SK-N-SH (cell line): ENCODE measurements around the gene HTT. TPM values are rescaled to one million over a fixed set of nuclear protein-coding genes. Genes with fewer than 3 reads are reported as not detected.

Source experiments
- CTCF ChIA-PET: fragments of 300-600, 350-600 bp; formaldehyde crosslinking; extraction: SDS; loops from one replicate; lab custom pipeline; 2021; lab: Yijun Ruan, JAX
- POLR2A ChIA-PET: fragments of 350-600 bp; sonication (Branson Sonifier 250); formaldehyde crosslinking; extraction: SDS; loops from one replicate; lab custom pipeline; 2020; ENCODE audit warnings: antibody characterized with exemption, inconsistent platforms; lab: Yijun Ruan, JAX
- DNase-seq: peaks from one replicate; pipeline ENCODE4 v3.0.0; 2012
- H2AFZ ChIP-seq: fragments of 200-600 bp; sonication (generic); 2 replicates; pipeline ENCODE4 v1.8.1; 2016; ENCODE audit warnings: antibody characterized with exemption, mild to moderate bottlenecking, low read depth
- H3F3A ChIP-seq: fragments of 200-600 bp; sonication (generic); replicated peaks from 2 replicates; pipeline ENCODE3; 2016; ENCODE audit warnings: antibody characterized with exemption, mild to moderate bottlenecking; ENCODE audit not compliant: insufficient read depth
- H3K27ac ChIP-seq, 2 experiments: fragments of 200-500 bp in 1 of 2; fragments of 200-600 bp in 1 of 2; sonication (Bioruptor generic) in 1 of 2; sonication (generic), shearing (Covaris generic) in 1 of 2; 2 replicates each; pipeline versions ENCODE4 v1.5.1 to v1.6.1; 2014 to 2016; ENCODE audit warnings: low read depth in 2 of 2, inconsistent platforms in 1 of 2, low read length in 1 of 2, mild to moderate bottlenecking in 1 of 2, mixed read lengths in 1 of 2
- H3K27me3 ChIP-seq: fragments of 200-600 bp; sonication (generic), shearing (Covaris generic); 2 replicates; pipeline ENCODE4 v1.6.1; 2016; ENCODE audit warnings: mixed run types; ENCODE audit not compliant: insufficient read depth
- H3K36me3 ChIP-seq, 2 experiments: fragments of 200-500 bp in 1 of 2; fragments of 200-600 bp in 1 of 2; sonication (Bioruptor generic) in 1 of 2; sonication (generic) in 1 of 2; replicated peaks in 1 of 2; 2 replicates each; pipeline versions ENCODE3 to v1.5.1; 2014 to 2016; ENCODE audit warnings: low read length in 1 of 2, mild to moderate bottlenecking in 1 of 2; ENCODE audit not compliant: insufficient read depth in 2 of 2, control insufficient read depth in 1 of 2
- H3K4me1 ChIP-seq, 2 experiments: fragments of 200-500 bp in 1 of 2; fragments of 200-600 bp in 1 of 2; sonication (Bioruptor generic) in 1 of 2; sonication (generic), shearing (Covaris generic) in 1 of 2; 2 replicates each; pipeline versions ENCODE4 v1.5.1 to v1.6.1; 2014 to 2016; ENCODE audit warnings: low read depth in 1 of 2, low read length in 1 of 2, mixed run types in 1 of 2; ENCODE audit not compliant: insufficient read depth in 2 of 2, control insufficient read depth in 1 of 2
- H3K4me2 ChIP-seq: fragments of 200-600 bp; sonication (generic), shearing (Covaris generic); 2 replicates; pipeline ENCODE4 v1.6.1; 2017; ENCODE audit warnings: mixed run types
- H3K4me3 ChIP-seq, 2 experiments: fragments of 200-500 bp in 1 of 2; fragments of 200-600 bp in 1 of 2; sonication (Bioruptor generic) in 1 of 2; sonication (generic), shearing (Covaris generic) in 1 of 2; 2 replicates each; pipeline versions ENCODE4 v1.5.1 to v1.8.1; 2014 to 2016; ENCODE audit warnings: low read depth in 2 of 2, inconsistent platforms in 1 of 2, low read length in 1 of 2, mild to moderate bottlenecking in 1 of 2, mixed read lengths in 1 of 2, moderate library complexity in 1 of 2
- H3K79me2 ChIP-seq: fragments of 200-600 bp; sonication (generic); 2 replicates; pipeline ENCODE4 v1.8.1; 2017; ENCODE audit warnings: mild to moderate bottlenecking; ENCODE audit not compliant: insufficient read depth
- H3K9ac ChIP-seq: fragments of 200-600 bp; sonication (generic); 2 replicates; pipeline ENCODE4 v1.6.1; 2017; ENCODE audit warnings: mixed run types
- H3K9me2 ChIP-seq: fragments of 200-600 bp; sonication (generic); 2 replicates; pipeline ENCODE4 v1.6.1; 2017; ENCODE audit warnings: mixed run types
- H3K9me3 ChIP-seq: fragments of 200-600 bp; sonication (generic); 2 replicates; pipeline ENCODE4 v1.6.1; 2017; ENCODE audit warnings: mixed run types, mild to moderate bottlenecking, moderate library complexity
- H4K20me1 ChIP-seq: fragments of 200-600 bp; sonication (generic); 2 replicates; pipeline ENCODE4 v1.6.1; 2017; ENCODE audit warnings: mild to moderate bottlenecking, mixed run types; ENCODE audit not compliant: insufficient read depth
- EZH2phosphoT487 ChIP-seq: fragments of 200-600 bp; sonication (generic); IDR thresholded peaks from 2 replicates; pipeline ENCODE4 v1.6.1; 2017; ENCODE audit warnings: low read depth, mixed run types, mild to moderate bottlenecking, antibody characterized with exemption, moderate library complexity, borderline replicate concordance
- FOXM1 ChIP-seq: IDR thresholded peaks from 2 replicates; pipeline ENCODE4 v1.4.0; 2012; ENCODE audit warnings: low read depth, mild to moderate bottlenecking
- GATA2 ChIP-seq: sonication (generic); formaldehyde crosslinking; IDR thresholded peaks from 2 replicates; pipeline ENCODE4 v1.5.0; 2020; ENCODE audit warnings: mild to moderate bottlenecking, missing genetic modification reagents
- MEF2A ChIP-seq: IDR thresholded peaks from 2 replicates; pipeline ENCODE4 v1.4.0; 2012; ENCODE audit warnings: low read depth, borderline replicate concordance
- MXI1 ChIP-seq: IDR thresholded peaks from 2 replicates; pipeline ENCODE4 v1.6.1; 2012; ENCODE audit warnings: mild to moderate bottlenecking, low read depth, low read length, improper control_type of control experiment
- NRF1 ChIP-seq: IDR thresholded peaks from 2 replicates; pipeline ENCODE4 v1.6.1; 2012; ENCODE audit warnings: low read depth, mild to moderate bottlenecking, low read length
- YY1 ChIP-seq: IDR thresholded peaks from 2 replicates; pipeline ENCODE4 v1.4.0; 2012; ENCODE audit warnings: low read depth, mild to moderate bottlenecking
- WGBS: methylation state at CpG from one replicate; pipeline ENCODE4 v1.1.6; 2017; ENCODE audit warnings: low lambda C conversion rate; 5-methylcytosine and 5-hydroxymethylcytosine counted together
- polyA plus RNA-seq, 3 experiments: library from polyadenylated mRNA; depleted of rRNA; stranded (reverse); fragments of >200 nt; gene quantifications; 2 replicates each; pipeline ENCODE4 v1.2.3, GENCODE V29; 2012
- TF ChIP-seq, protein P1 (sequence below): IDR thresholded peaks from 2 replicates; pipeline ENCODE4 v1.4.0; 2012; ENCODE audit warnings: low read depth, borderline replicate concordance
- TF ChIP-seq, protein P2 (sequence below): fragments of 150-350 bp; IDR thresholded peaks from 2 replicates; pipeline ENCODE4 v1.6.1; 2017; ENCODE audit warnings: antibody characterized with exemption, low read length, low read depth, borderline replicate concordance
- TF ChIP-seq, protein P3 (sequence below): IDR thresholded peaks from 2 replicates; pipeline ENCODE4 v1.4.0; 2012; ENCODE audit warnings: low read depth

Gene HTT
- polyA plus RNA-seq, 1 of the 3 experiments (the other 2 are of a cell fraction): 11.3 TPM

DNA sequence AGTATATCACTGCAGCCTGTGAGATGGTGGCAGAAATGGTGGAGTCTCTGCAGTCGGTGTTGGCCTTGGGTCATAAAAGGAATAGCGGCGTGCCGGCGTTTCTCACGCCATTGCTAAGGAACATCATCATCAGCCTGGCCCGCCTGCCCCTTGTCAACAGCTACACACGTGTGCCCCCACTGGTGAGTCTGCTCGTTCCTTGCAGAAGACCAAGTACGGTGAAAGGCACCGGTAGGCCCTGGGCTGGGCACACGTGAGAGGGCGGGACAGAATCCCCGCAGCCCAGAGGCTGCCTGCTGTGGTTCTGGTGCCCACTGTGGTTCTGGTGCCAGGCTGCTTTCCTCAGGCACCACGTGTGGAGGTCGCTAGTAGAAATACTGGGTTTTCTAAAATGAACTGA lies 143.3 kb downstream of the HTT start (continued):
- no peak for TF ChIP-seq EZH2phosphoT487

DNA sequence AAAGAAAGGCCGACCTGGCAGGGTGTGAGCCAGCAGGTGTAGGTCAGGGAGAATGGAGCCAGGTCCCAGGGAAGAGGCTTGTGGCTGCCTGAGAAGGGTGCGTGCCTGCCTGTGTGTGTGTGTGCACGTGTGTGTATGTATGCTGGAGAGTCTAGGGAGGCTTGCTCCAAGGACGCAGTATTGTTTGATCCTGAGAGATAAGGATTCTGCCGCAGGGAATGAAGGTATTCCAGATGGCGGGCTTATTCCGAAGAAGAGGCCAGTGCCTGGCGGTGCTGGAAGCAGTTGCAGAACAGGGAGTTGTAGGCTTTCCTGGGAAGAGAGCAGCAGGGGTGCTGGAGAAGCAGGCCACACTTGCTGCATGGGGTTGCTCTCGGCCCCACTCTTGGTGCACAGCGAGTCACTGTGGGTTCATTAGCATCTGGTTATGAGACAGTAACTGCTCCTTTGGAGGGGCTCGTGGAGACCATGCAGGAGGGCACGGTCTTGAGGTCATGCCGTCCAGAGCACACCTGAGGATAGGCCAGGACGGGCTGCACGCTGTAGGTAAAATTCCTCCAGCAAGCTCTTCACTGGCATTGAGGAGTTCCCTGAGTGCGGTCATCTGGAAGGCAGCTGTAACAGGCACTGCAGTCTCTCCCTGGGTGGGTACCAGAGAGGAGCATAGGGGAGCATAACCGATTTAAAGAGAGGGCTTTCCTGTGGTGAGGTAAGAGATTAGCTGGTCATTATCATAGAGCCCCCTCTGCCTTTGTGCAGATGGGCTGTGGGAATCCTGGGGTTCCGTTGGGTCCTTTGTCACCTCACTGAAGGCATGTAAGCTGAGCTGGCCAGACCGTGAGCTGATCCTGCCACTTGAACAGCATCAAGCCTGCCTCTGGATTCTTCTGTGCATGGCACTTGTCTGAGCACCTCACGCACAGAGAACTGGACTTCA lies 144.6 kb downstream of the HTT start:
- peak; percentile 54 for DNase-seq
- CTCF ChIA-PET: interaction anchor here (0.6 kb wide), 1 partner anchor 72 kb away, joined by 3 read pairs; no protein-coding TSS in a partner anchor
- WGBS: 85% methylated on average over 12 of the region's 20 CpGs

DNA sequence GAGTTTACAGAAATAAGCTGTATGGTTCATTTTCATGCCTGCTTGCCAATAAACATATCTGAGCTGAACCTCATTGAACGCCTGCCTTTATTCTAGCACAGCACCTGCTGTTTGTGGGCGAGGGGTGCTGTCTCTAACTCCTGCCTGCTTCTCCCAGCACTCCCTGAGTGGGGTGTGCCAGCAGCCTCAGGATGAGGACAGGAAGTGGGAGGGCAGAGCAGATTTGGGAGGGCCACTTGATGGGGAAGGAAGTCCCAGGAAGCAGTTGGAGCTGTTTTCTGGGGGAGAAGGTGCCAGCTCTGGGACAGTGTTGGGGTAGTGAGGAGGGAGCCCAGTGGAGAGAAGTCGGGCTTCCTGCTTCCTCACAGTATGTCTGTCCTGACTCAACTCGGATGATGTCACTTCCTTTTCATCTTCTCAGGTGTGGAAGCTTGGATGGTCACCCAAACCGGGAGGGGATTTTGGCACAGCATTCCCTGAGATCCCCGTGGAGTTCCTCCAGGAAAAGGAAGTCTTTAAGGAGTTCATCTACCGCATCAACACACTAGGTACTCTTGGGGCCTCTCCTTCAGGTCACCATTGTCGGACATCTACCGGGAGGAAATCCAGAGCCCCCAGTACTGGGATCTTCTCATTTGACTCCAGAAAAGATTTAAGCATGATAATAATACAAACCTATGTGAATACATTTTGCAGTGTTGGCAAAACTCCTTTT lies 145.4 kb downstream of the HTT start:
- Histone ChIP-seq H3K36me3 (peaks cover 14 to 84% of the 10 kb centered on the region in 2 experiments), H3F3A (no peaks in the 10 kb centered on the region), H3K9me2 (no peaks in the 10 kb centered on the region), H3K4me1 (no peaks in the 10 kb centered on the region; a peak in 1 of 4 replicates), H3K4me3 (no peak overlapping the region), H2AFZ (no peak overlapping the region), H3K9ac (no peak overlapping the region), H3K4me2 (no peak overlapping the region), H3K79me2 (no peaks in the 10 kb centered on the region), H4K20me1 (no peaks in the 10 kb centered on the region), H3K9me3 (no peaks in the 10 kb centered on the region), H3K27me3 (no peaks in the 10 kb centered on the region), H3K27ac (no peak overlapping the region)
- ChIA-PET POLR2A (no interaction called here), CTCF (no interaction called here)
- 94% methylated on average over 9 of the region's 9 CpGs for WGBS
- TF ChIP-seq NRF1: no peak
- TF ChIP-seq FOXM1: no peak
- TF ChIP-seq MXI1: no peak
- no peak for TF ChIP-seq YY1
- no peak for TF ChIP-seq MEF2A
- no peak for DNase-seq

More for the DNA sequence above, 144.6 kb downstream of the HTT start:
- Histone ChIP-seq H3K9ac (no peak overlapping the region), H2AFZ (no peak overlapping the region), H3K4me3 (no peak overlapping the region), H3K36me3 (peaks cover 20 to 86% of the 10 kb centered on the region in 2 experiments), H3K79me2 (no peaks in the 10 kb centered on the region), H3K27me3 (no peaks in the 10 kb centered on the region), H3K9me2 (no peaks in the 10 kb centered on the region), H3F3A (no peaks in the 10 kb centered on the region), H4K20me1 (no peaks in the 10 kb centered on the region), H3K27ac (no peak overlapping the region), H3K4me1 (no peaks in the 10 kb centered on the region; a peak in 1 of 4 replicates), H3K4me2 (no peak overlapping the region), H3K9me3 (no peaks in the 10 kb centered on the region)
- POLR2A ChIA-PET: no interaction called here
- TF ChIP-seq, protein P1, sequence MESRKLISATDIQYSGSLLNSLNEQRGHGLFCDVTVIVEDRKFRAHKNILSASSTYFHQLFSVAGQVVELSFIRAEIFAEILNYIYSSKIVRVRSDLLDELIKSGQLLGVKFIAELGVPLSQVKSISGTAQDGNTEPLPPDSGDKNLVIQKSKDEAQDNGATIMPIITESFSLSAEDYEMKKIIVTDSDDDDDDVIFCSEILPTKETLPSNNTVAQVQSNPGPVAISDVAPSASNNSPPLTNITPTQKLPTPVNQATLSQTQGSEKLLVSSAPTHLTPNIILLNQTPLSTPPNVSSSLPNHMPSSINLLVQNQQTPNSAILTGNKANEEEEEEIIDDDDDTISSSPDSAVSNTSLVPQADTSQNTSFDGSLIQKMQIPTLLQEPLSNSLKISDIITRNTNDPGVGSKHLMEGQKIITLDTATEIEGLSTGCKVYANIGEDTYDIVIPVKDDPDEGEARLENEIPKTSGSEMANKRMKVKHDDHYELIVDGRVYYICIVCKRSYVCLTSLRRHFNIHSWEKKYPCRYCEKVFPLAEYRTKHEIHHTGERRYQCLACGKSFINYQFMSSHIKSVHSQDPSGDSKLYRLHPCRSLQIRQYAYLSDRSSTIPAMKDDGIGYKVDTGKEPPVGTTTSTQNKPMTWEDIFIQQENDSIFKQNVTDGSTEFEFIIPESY: no peak
- TF ChIP-seq, protein P2, sequence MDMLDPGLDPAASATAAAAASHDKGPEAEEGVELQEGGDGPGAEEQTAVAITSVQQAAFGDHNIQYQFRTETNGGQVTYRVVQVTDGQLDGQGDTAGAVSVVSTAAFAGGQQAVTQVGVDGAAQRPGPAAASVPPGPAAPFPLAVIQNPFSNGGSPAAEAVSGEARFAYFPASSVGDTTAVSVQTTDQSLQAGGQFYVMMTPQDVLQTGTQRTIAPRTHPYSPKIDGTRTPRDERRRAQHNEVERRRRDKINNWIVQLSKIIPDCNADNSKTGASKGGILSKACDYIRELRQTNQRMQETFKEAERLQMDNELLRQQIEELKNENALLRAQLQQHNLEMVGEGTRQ: no peak
- TF ChIP-seq GATA2 (CRISPR knock-in tag): peak; percentile 73
- TF ChIP-seq, protein P3, sequence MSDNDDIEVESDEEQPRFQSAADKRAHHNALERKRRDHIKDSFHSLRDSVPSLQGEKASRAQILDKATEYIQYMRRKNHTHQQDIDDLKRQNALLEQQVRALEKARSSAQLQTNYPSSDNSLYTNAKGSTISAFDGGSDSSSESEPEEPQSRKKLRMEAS: no peak
